SK-N-SH treated with all-trans-retinoic acid at 6 μM for 48 hours (cell line): ENCODE data around the gene PKNOX2.

Experiments used
- ATAC-seq: fragments of 200-7000 bp; cut with Tn5 transposase; 3 replicates; pipeline ENCODE4 v1.9.1; 2020; ENCODE audit warnings: mild to moderate bottlenecking, moderate library complexity
- ARNTL ChIP-seq: fragments of 450-650 bp; formaldehyde crosslinking; IDR thresholded peaks from 2 replicates; pipeline ENCODE4 v1.5.0; 2020; ENCODE audit warnings: low read depth, mild to moderate bottlenecking, moderate library complexity, borderline replicate concordance
- BACH2 ChIP-seq: fragments of 250-450 bp; sonication (Bioruptor Pico); IDR thresholded peaks from 2 replicates; pipeline ENCODE4 v1.9.0; 2021; ENCODE audit warnings: mild to moderate bottlenecking, borderline replicate concordance
- CREB5 ChIP-seq: fragments of 250-450 bp; sonication (Bioruptor Pico); IDR thresholded peaks from 2 replicates; pipeline ENCODE4 v1.5.1; 2020; ENCODE audit warnings: low read depth, mild to moderate bottlenecking, moderate library complexity
- GLIS3 ChIP-seq: fragments of 250-450 bp; sonication (Bioruptor Pico); IDR thresholded peaks from 2 replicates; pipeline ENCODE4 v1.5.0; 2020; ENCODE audit warnings: mild to moderate bottlenecking, moderate library complexity
- ISL1 ChIP-seq: fragments of 250-450 bp; sonication (Bioruptor Pico); IDR thresholded peaks from 2 replicates; pipeline ENCODE4 v2.1.2; 2022; ENCODE audit warnings: mild to moderate bottlenecking, moderate library complexity
- OSR1 ChIP-seq: fragments of 250-450 bp; sonication (Bioruptor Pico); IDR thresholded peaks from 2 replicates; pipeline ENCODE4 v1.8.0; 2022; ENCODE audit warnings: moderate library complexity, mild to moderate bottlenecking, inconsistent platforms
- PPARA ChIP-seq: fragments of 250-450 bp; sonication (Bioruptor Pico); IDR thresholded peaks from 2 replicates; pipeline ENCODE4 v1.5.0; 2020; ENCODE audit warnings: mild to moderate bottlenecking, borderline replicate concordance
- RARB ChIP-seq: fragments of 250-450 bp; sonication (Bioruptor Pico); IDR thresholded peaks from 2 replicates; pipeline ENCODE4 v1.8.0; 2021; ENCODE audit warnings: mild to moderate bottlenecking, moderate library complexity
- SNAI2 ChIP-seq: fragments of 250-450 bp; sonication (Bioruptor Pico); IDR thresholded peaks from 2 replicates; pipeline ENCODE4 v1.5.0; 2020; ENCODE audit warnings: mild to moderate bottlenecking, moderate library complexity
- TCF4 ChIP-seq: fragments of 250-450 bp; sonication (Bioruptor Pico); IDR thresholded peaks from 2 replicates; pipeline ENCODE4 v1.8.0; 2021; ENCODE audit warnings: mild to moderate bottlenecking, moderate library complexity, borderline replicate concordance
- TOX ChIP-seq: fragments of 250-450 bp; sonication (Bioruptor Pico); IDR thresholded peaks from 2 replicates; pipeline ENCODE4 v1.8.0; 2021; ENCODE audit warnings: mild to moderate bottlenecking, moderate library complexity, borderline replicate concordance
- TSHZ2 ChIP-seq: fragments of 250-450 bp; sonication (Bioruptor Pico); IDR thresholded peaks from 2 replicates; pipeline ENCODE4 v1.5.0; 2020; ENCODE audit warnings: mild to moderate bottlenecking, moderate library complexity
- ZFP3 ChIP-seq: fragments of 250-450 bp; sonication (Bioruptor Pico); IDR thresholded peaks from 2 replicates; pipeline ENCODE4 v1.5.0; 2020; ENCODE audit warnings: mild to moderate bottlenecking, moderate library complexity
- ZFP30 ChIP-seq: fragments of 450-650 bp; formaldehyde crosslinking; IDR thresholded peaks from 2 replicates; pipeline ENCODE4 v1.5.0; 2022; ENCODE audit warnings: mild to moderate bottlenecking, moderate library complexity
- ZNF565 ChIP-seq: fragments of 450-650 bp; formaldehyde crosslinking; conservative IDR thresholded peaks from 2 replicates; pipeline ENCODE4 v1.5.0; 2020; ENCODE audit warnings: low read depth, mild to moderate bottlenecking, moderate library complexity
- ZNF70 ChIP-seq: fragments of 450-650 bp; formaldehyde crosslinking; IDR thresholded peaks from 2 replicates; pipeline ENCODE4 v1.5.0; 2020; ENCODE audit warnings: mild to moderate bottlenecking, moderate library complexity
- ZNF8 ChIP-seq: fragments of 450-650 bp; formaldehyde crosslinking; IDR thresholded peaks from 2 replicates; pipeline ENCODE4 v1.5.0; 2020; ENCODE audit warnings: mild to moderate bottlenecking, moderate library complexity
- TF ChIP-seq, protein P1 (sequence below): fragments of 250-450 bp; sonication (Bioruptor Pico); IDR thresholded peaks from 2 replicates; pipeline ENCODE4 v1.8.0; 2020; ENCODE audit warnings: mild to moderate bottlenecking, moderate library complexity, borderline replicate concordance
- TF ChIP-seq, protein P2 (sequence below): fragments of 250-450 bp; sonication (Bioruptor Pico); IDR thresholded peaks from 2 replicates; pipeline ENCODE4 v1.5.1; 2021; ENCODE audit warnings: mild to moderate bottlenecking, moderate library complexity

PKNOX2 gene

GRCh38 chr11:125301346-125301745 lies 136.8 kb downstream of the PKNOX2 start:
- ATAC-seq = no peak
- TF ChIP-seq ARNTL (CRISPR knock-in tag) (no peak), PPARA (no peak), OSR1 (no peak), CREB5 (CRISPR knock-in tag) (no peak), SNAI2 (CRISPR knock-in tag) (no peak), GLIS3 (CRISPR knock-in tag) (no peak), RARB (no peak), ZNF8 (no peak), ISL1 (CRISPR knock-in tag) (no peak), ZNF565 (CRISPR knock-in tag) (no peak), ZFP3 (CRISPR knock-in tag) (no peak), TCF4 (CRISPR knock-in tag) (no peak), TSHZ2 (CRISPR knock-in tag) (no peak), ZFP30 (no peak), BACH2 (CRISPR knock-in tag) (no peak), ZNF70 (CRISPR knock-in tag) (no peak)
- TF ChIP-seq, protein P1, sequence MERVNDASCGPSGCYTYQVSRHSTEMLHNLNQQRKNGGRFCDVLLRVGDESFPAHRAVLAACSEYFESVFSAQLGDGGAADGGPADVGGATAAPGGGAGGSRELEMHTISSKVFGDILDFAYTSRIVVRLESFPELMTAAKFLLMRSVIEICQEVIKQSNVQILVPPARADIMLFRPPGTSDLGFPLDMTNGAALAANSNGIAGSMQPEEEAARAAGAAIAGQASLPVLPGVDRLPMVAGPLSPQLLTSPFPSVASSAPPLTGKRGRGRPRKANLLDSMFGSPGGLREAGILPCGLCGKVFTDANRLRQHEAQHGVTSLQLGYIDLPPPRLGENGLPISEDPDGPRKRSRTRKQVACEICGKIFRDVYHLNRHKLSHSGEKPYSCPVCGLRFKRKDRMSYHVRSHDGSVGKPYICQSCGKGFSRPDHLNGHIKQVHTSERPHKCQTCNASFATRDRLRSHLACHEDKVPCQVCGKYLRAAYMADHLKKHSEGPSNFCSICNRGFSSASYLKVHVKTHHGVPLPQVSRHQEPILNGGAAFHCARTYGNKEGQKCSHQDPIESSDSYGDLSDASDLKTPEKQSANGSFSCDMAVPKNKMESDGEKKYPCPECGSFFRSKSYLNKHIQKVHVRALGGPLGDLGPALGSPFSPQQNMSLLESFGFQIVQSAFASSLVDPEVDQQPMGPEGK (CRISPR knock-in tag) = no peak

- no peak for ATAC-seq
- TF ChIP-seq BACH2 (CRISPR knock-in tag) (no peak), TCF4 (CRISPR knock-in tag) (no peak), ZNF70 (CRISPR knock-in tag) (no peak), OSR1 (no peak), ARNTL (CRISPR knock-in tag) (no peak), ISL1 (CRISPR knock-in tag) (no peak), ZNF8 (no peak), ZFP30 (no peak), SNAI2 (CRISPR knock-in tag) (no peak), ZFP3 (CRISPR knock-in tag) (no peak), ZNF565 (CRISPR knock-in tag) (no peak), GLIS3 (CRISPR knock-in tag) (no peak), TOX (CRISPR knock-in tag) (no peak), PPARA (no peak), TSHZ2 (CRISPR knock-in tag) (no peak)
- TF ChIP-seq, protein P2, sequence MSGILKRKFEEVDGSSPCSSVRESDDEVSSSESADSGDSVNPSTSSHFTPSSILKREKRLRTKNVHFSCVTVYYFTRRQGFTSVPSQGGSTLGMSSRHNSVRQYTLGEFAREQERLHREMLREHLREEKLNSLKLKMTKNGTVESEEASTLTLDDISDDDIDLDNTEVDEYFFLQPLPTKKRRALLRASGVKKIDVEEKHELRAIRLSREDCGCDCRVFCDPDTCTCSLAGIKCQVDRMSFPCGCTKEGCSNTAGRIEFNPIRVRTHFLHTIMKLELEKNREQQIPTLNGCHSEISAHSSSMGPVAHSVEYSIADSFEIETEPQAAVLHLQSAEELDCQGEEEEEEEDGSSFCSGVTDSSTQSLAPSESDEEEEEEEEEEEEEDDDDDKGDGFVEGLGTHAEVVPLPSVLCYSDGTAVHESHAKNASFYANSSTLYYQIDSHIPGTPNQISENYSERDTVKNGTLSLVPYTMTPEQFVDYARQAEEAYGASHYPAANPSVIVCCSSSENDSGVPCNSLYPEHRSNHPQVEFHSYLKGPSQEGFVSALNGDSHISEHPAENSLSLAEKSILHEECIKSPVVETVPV (CRISPR knock-in tag) = no peak
- TF ChIP-seq, protein P1 (CRISPR knock-in tag) = no peak
- TF ChIP-seq, all 23 proteins: peak for 0
Observed at GRCh38 chr11:125303186-125303585, 138.6 kb downstream of the PKNOX2 start.
